Heart left ventricle (tissue), 13 donors: ENCODE measurements around the gene RFXANK.

Source experiments
- CTCF ChIP-seq, 12 donors: fragments of 200-600 bp; sonication (generic) in 4 of 12; IDR thresholded peaks; one replicate each; pipeline versions ENCODE4 v1.5.0 to v1.8.0; 2018 to 2022; ENCODE audit warnings: antibody characterized with exemption in 12 of 12, mild to moderate bottlenecking in 5 of 12
- POLR2A ChIP-seq, 2 donors: fragments of 450-650 bp; IDR thresholded peaks; one replicate each; pipeline ENCODE4 v1.6.1; 2017; ENCODE audit warnings: antibody characterized with exemption in 2 of 2, mild to moderate bottlenecking in 2 of 2, moderate library complexity in 2 of 2
- donor health status: ischemic (EF 13 %, LVEDD 7.1; RV severe dilation, severe dysfunction).
- donor health status: DM: no; HTN: yes; CAD: no.
- donor health status: DM: no; HTN: no; CAD: no.
- donor health status: ischemic (EF 25% LVEDD 6.9; RV normal size, moderate dysfunction).
- donor health status: ischemic (EF 25% LVEDD 5.7; RV mildly dilated, moderate dysfunction).
- donor health status: ischemic (EF 35%, LVEDD 5.7; RV mildly dilated, moderate dysfunction).
- donor health status: nonischemic (EF 11% LVEDD 7.7; RV severe dilation, severe dysfunction).
- donor health status: DM: yes; HTN: yes; CAD: no.
- donor health status: PGD.
- donor health status: ischemic (EF 29% LVEDD 5.4; RV normal size, mild dysfunction).
- donor health status: nonischemic (EF 23%, LVEDD 6.1; RV moderate dilation, normal function).

DNA sequence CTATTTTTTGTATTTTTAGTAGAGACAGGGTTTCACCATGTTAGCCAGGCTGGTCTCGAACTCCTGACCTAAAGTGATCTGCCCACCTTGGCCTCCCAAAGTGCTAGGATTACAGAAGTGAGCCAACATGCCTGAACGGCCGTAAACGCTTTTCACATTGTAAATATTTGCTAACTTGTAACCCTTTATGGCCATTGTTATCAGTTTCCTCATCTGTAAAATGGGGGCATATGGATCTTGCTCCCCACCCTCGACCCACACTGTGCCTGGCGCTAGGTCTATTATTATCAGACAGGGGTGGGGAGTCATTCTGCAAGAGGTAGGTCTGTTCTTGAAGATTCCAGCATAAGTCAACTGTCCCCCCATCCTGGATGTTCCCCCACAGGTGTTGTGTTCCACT lies 31.6 kb downstream of the RFXANK start:
- TF ChIP-seq CTCF (IDR thresholded peaks at IDR 0.05) (no peak), POLR2A (IDR thresholded peaks at IDR 0.05) (no peak)
